OCI-LY3 (cell line): ENCODE data around the gene REXO4.
A peak's percentile ranks its signal among the peaks of the same experiment; 100 is the strongest.

ENCODE experiments used
- H2AFZ ChIP-seq: fragments of 200-600, 300-600 bp; shearing (Covaris generic); 2 replicates; pipeline ENCODE4 v1.6.0; 2014; ENCODE audit warnings: antibody characterized with exemption, low read depth, low read length
- H3K27ac ChIP-seq: fragments of 200-600, 300-600 bp; sonication (generic); 2 replicates; pipeline ENCODE4 v1.5.1; 2014; ENCODE audit warnings: mild to moderate bottlenecking, low read length, moderate library complexity, mixed read lengths
- H3K27me3 ChIP-seq: fragments of 200-600, 300-600 bp; sonication (generic); 2 replicates; pipeline ENCODE4 v1.6.1; 2014; ENCODE audit warnings: low read depth, low read length, mixed read lengths
- H3K36me3 ChIP-seq: fragments of 200-600, 300-600 bp; sonication (generic); replicated peaks from 2 replicates; pipeline ENCODE3; 2014; ENCODE audit warnings: low read depth, low read length, mixed read lengths
- H3K4me1 ChIP-seq: fragments of 300-600, 200-600 bp; sonication (generic); 2 replicates; pipeline ENCODE4 v1.6.1; 2014; ENCODE audit warnings: low read length, mixed read lengths
- H3K4me2 ChIP-seq: fragments of 200-600, 300-600 bp; sonication (generic); 2 replicates; pipeline ENCODE4 v1.6.1; 2014; ENCODE audit warnings: low read length, mixed read lengths
- H3K4me3 ChIP-seq: fragments of 300-600, 200-600 bp; sonication (generic); 2 replicates; pipeline ENCODE4 v1.5.1; 2014; ENCODE audit warnings: antibody characterized with exemption, mild to moderate bottlenecking, low read length, moderate library complexity
- H3K79me2 ChIP-seq: fragments of 300-600, 200-600 bp; shearing (Covaris generic); 2 replicates; pipeline ENCODE4 v1.6.1; 2014; ENCODE audit warnings: mild to moderate bottlenecking, low read length, mixed read lengths
- H3K9ac ChIP-seq: fragments of 300-600, 200-600 bp; shearing (Covaris generic); 2 replicates; pipeline ENCODE4 v1.6.0; 2014; ENCODE audit warnings: mild to moderate bottlenecking, low read length, moderate library complexity
- H3K9me3 ChIP-seq: fragments of 200-600, 300-600 bp; shearing (Covaris generic); 2 replicates; pipeline ENCODE4 v1.6.1; 2014; ENCODE audit warnings: low read length, mixed read lengths; ENCODE audit not compliant: insufficient read depth
- H4K20me1 ChIP-seq: fragments of 200-600, 300-600 bp; sonication (generic); 2 replicates; pipeline ENCODE4 v1.6.1; 2016; ENCODE audit warnings: low read length, mixed read lengths; ENCODE audit not compliant: insufficient read depth
- CTCF ChIP-seq: fragments of 200-600, 300-600 bp; sonication (generic); IDR thresholded peaks from 2 replicates; pipeline ENCODE4 v1.5.1; 2014; ENCODE audit warnings: antibody characterized with exemption, low read length, low read depth
- EZH2phosphoT487 ChIP-seq: fragments of 200-600 bp; shearing (Covaris generic); IDR thresholded peaks from 2 replicates; pipeline ENCODE4 v1.6.1; 2018; ENCODE audit warnings: antibody characterized with exemption, mixed run types, low read depth

Gene REXO4

GRCh38 chr9:133456409-133456808, 38.6 kb upstream of the REXO4 start:
- Histone ChIP-seq H3K9ac (no peak overlapping the region), H3K4me2 (no peak overlapping the region), H2AFZ (no peak overlapping the region), H3K79me2 (no peaks in the 10 kb centered on the region), H3K9me3 (no peaks in the 10 kb centered on the region), H3K4me1 (peaks cover 12% of the 10 kb centered on the region), H3K27ac (no peak overlapping the region), H3K27me3 (peaks cover 22% of the 10 kb centered on the region), H4K20me1 (no peaks in the 10 kb centered on the region), H3K4me3 (no peak overlapping the region), H3K36me3 (no peaks in the 10 kb centered on the region)
- no peak for TF ChIP-seq EZH2phosphoT487
- peak; percentile 32 for TF ChIP-seq CTCF

GRCh38 chr9:133455936-133456335, 38.1 kb upstream of the REXO4 start:
- Histone ChIP-seq H3K4me3 (no peak overlapping the region), H3K4me2 (no peak overlapping the region), H3K27me3 (peaks cover 19% of the 10 kb centered on the region), H3K4me1 (peaks cover 11% of the 10 kb centered on the region), H3K9ac (no peak overlapping the region), H3K79me2 (no peaks in the 10 kb centered on the region), H2AFZ (no peak overlapping the region), H3K9me3 (no peaks in the 10 kb centered on the region), H3K27ac (no peak overlapping the region), H4K20me1 (no peaks in the 10 kb centered on the region), H3K36me3 (no peaks in the 10 kb centered on the region)
- TF ChIP-seq CTCF (no peak), EZH2phosphoT487 (no peak)

- no peak overlapping the region for H3K9ac ChIP-seq
- peaks cover 19% of the 10 kb centered on the region for H3K27me3 ChIP-seq
- H3K4me2 ChIP-seq, result no peak overlapping the region
Measured at GRCh38 chr9:133454943-133455673, 37.3 kb upstream of the REXO4 start.

GRCh38 chr9:133454325-133454724, 36.5 kb upstream of the REXO4 start:
- H3K9ac ChIP-seq, result no peak overlapping the region
- no peaks in the 10 kb centered on the region for H4K20me1 ChIP-seq
- peaks cover 19% of the 10 kb centered on the region for H3K27me3 ChIP-seq
- H3K4me3 ChIP-seq, result no peak overlapping the region
- H3K27ac ChIP-seq, result no peak overlapping the region
- no peak overlapping the region for H3K4me2 ChIP-seq
- H3K4me1 ChIP-seq, result peaks cover 4% of the 10 kb centered on the region
- TF ChIP-seq CTCF (no peak), EZH2phosphoT487 (no peak)
- no peaks in the 10 kb centered on the region for H3K36me3 ChIP-seq
- no peak overlapping the region for H2AFZ ChIP-seq
- H3K9me3 ChIP-seq, result no peaks in the 10 kb centered on the region
- H3K79me2 ChIP-seq, result no peaks in the 10 kb centered on the region

More at GRCh38 chr9:133454943-133455673, 37.3 kb upstream of the REXO4 start:
- H3K4me3 ChIP-seq, result no peak overlapping the region
- no peak overlapping the region for H3K27ac ChIP-seq
- no peaks in the 10 kb centered on the region for H4K20me1 ChIP-seq
- H2AFZ ChIP-seq, result no peak overlapping the region
- H3K9me3 ChIP-seq, result no peaks in the 10 kb centered on the region
- H3K36me3 ChIP-seq, result no peaks in the 10 kb centered on the region
- no peaks in the 10 kb centered on the region for H3K79me2 ChIP-seq
- peaks cover 5% of the 10 kb centered on the region for H3K4me1 ChIP-seq
- TF ChIP-seq EZH2phosphoT487 (no peak), CTCF (no peak)
